SU-DHL-6 (cell line): Measurements from ENCODE around the gene CLVS2.

Source experiments
- H2AFZ ChIP-seq: fragments of 200-600 bp; sonication (generic); 2 replicates; pipeline ENCODE4 v1.6.1; 2014; ENCODE audit warnings: low read depth, mild to moderate bottlenecking, moderate library complexity, mixed read lengths, antibody characterized with exemption, low read length; ENCODE audit not compliant: severe bottlenecking
- H3F3A ChIP-seq: fragments of 200-600 bp; shearing (Covaris generic); 2 replicates; pipeline ENCODE4 v1.6.0; 2016; ENCODE audit warnings: antibody characterized with exemption, mild to moderate bottlenecking; ENCODE audit not compliant: insufficient read depth
- H3K27ac ChIP-seq: fragments of 200-600 bp; sonication (generic); 2 replicates; pipeline ENCODE4 v1.5.1; 2016; ENCODE audit warnings: low read depth, mild to moderate bottlenecking, low read length, moderate library complexity, mixed read lengths
- H3K27me3 ChIP-seq: fragments of 200-600 bp; sonication (generic), shearing (Covaris generic); 2 replicates; pipeline ENCODE4 v1.6.0; 2014; ENCODE audit warnings: mild to moderate bottlenecking, low read length
- H3K36me3 ChIP-seq: fragments of 200-600 bp; sonication (generic); 2 replicates; pipeline ENCODE4 v1.6.1; 2014; ENCODE audit warnings: mild to moderate bottlenecking, low read length, mixed read lengths
- H3K4me2 ChIP-seq: fragments of 300-600, 200-600 bp; shearing (Covaris generic), sonication (generic); 2 replicates; pipeline ENCODE4 v1.6.0; 2014; ENCODE audit warnings: low read length, low read depth, mild to moderate bottlenecking; ENCODE audit not compliant: poor library complexity, severe bottlenecking
- H3K4me3 ChIP-seq: fragments of 200-600 bp; sonication (generic); 2 replicates; pipeline ENCODE4 v1.5.1; 2014; ENCODE audit warnings: antibody characterized with exemption, low read length, mild to moderate bottlenecking, mixed read lengths; ENCODE audit not compliant: insufficient read depth, poor library complexity, severe bottlenecking
- H3K79me2 ChIP-seq: fragments of 200-600 bp; sonication (generic); 2 replicates; pipeline ENCODE4 v1.6.1; 2014; ENCODE audit warnings: mild to moderate bottlenecking, low read length, moderate library complexity; ENCODE audit not compliant: insufficient read depth
- H3K9ac ChIP-seq: fragments of 200-600 bp; sonication (generic); 2 replicates; pipeline ENCODE4 v1.7.0; 2014; ENCODE audit warnings: mild to moderate bottlenecking, low read length
- H3K9me2 ChIP-seq: fragments of 200-600 bp; sonication (generic); replicated peaks from 2 replicates; pipeline ENCODE4 v1.6.1; 2014; ENCODE audit warnings: low read length; ENCODE audit not compliant: insufficient read depth
- H3K9me3 ChIP-seq: fragments of 200-600 bp; sonication (generic); 2 replicates; pipeline ENCODE4 v1.6.1; 2014; ENCODE audit warnings: low read length, mixed read lengths; ENCODE audit not compliant: insufficient read depth
- H4K20me1 ChIP-seq: fragments of 200-600 bp; sonication (generic); 2 replicates; pipeline ENCODE4 v1.6.1; 2014; ENCODE audit warnings: low read depth, mild to moderate bottlenecking, antibody characterized with exemption, low read length, moderate library complexity, mixed read lengths
- CTCF ChIP-seq: fragments of 200-600 bp; sonication (generic); IDR thresholded peaks from one replicate; pipeline ENCODE4 v1.5.1; 2017; ENCODE audit warnings: antibody characterized with exemption, mild to moderate bottlenecking, low read length, moderate library complexity; ENCODE audit not compliant: insufficient read depth, poor library complexity, severe bottlenecking
- EZH2phosphoT487 ChIP-seq: fragments of 200-600 bp; sonication (generic), shearing (Covaris generic); conservative IDR thresholded peaks from 2 replicates; pipeline ENCODE4 v1.6.1; 2018; ENCODE audit warnings: mild to moderate bottlenecking, antibody characterized with exemption, low read length, moderate library complexity, mixed read lengths

CLVS2 gene

GRCh38 chr6:123044341-123044860, 48.4 kb downstream of the CLVS2 start:
- no peak overlapping the region for H3K4me3 ChIP-seq
- H3K36me3 ChIP-seq: no peaks in the 10 kb centered on the region
- TF ChIP-seq CTCF: no peak
- H4K20me1 ChIP-seq: no peaks in the 10 kb centered on the region
- H2AFZ ChIP-seq: no peak overlapping the region
- H3K4me2 ChIP-seq: no peak overlapping the region
- H3K9me2 ChIP-seq: no peaks in the 10 kb centered on the region
- no peaks in the 10 kb centered on the region for H3K27me3 ChIP-seq
- no peaks in the 10 kb centered on the region for H3F3A ChIP-seq
- no peaks in the 10 kb centered on the region for H3K9me3 ChIP-seq
- H3K27ac ChIP-seq: no peak overlapping the region
- H3K79me2 ChIP-seq: no peaks in the 10 kb centered on the region
- H3K9ac ChIP-seq: no peak overlapping the region

DNA sequence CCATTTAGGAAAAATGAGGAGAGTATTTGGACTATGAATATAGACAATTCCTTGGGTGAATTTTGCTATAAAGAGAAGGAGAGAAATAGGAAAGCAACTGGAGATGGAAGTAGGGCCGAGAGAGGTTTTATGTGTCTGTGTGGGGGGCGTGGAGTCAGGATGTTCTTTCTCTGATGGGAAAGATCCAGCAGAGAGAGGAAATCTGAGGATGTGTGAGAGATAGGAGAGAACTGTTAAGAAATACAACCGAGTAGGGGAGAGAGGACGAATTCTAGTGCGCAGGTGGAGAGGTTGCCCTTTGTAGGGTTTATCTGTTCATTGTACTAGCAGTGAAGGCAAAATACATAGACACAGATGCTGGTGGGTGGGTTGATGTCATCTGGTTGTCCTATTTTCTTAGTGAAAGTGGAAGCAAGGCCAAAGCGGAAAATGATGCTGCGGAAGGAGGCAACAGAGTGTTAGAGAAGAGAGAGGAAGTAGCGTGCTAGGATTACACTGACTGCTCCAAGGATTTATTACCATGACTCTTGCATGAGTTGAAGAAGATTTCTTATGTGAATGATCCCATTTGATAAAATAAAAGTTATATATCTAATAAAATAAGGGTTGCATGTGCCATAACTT, 57.7 kb downstream of the CLVS2 start:
- H3K9me2 ChIP-seq: no peaks in the 10 kb centered on the region
- H3K4me3 ChIP-seq: no peak overlapping the region
- H3K27ac ChIP-seq: no peak overlapping the region
- no peaks in the 10 kb centered on the region for H3K36me3 ChIP-seq
- no peak overlapping the region for H3K4me2 ChIP-seq
- TF ChIP-seq EZH2phosphoT487 (no peak), CTCF (no peak)
- no peaks in the 10 kb centered on the region for H4K20me1 ChIP-seq
- H3K9me3 ChIP-seq: no peaks in the 10 kb centered on the region
- no peak overlapping the region for H3K9ac ChIP-seq
- H2AFZ ChIP-seq: no peak overlapping the region
- H3F3A ChIP-seq: no peaks in the 10 kb centered on the region
- no peaks in the 10 kb centered on the region for H3K79me2 ChIP-seq
- no peaks in the 10 kb centered on the region for H3K27me3 ChIP-seq

DNA sequence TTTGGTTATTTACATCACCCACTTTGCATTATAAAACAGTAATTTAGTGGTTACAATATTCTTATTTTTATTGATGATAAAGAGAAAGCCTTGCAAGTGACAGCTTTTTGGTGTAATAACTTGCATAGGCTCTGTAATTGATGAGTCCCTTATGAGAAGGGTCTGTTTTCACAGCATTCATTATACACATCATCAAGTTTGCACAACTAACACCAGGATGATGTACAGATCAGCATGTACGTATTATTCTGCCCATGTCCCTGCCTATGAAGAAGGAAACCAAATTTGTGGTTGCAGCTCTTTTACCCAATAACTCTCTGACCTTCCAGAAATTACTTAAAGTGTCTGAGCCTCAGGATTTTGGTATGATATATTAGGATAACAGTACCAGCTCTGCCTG, 59.2 kb downstream of the CLVS2 start:
- Histone ChIP-seq H3K36me3 (no peaks in the 10 kb centered on the region), H3K27ac (no peak overlapping the region), H3K9ac (no peak overlapping the region), H3K27me3 (no peaks in the 10 kb centered on the region), H4K20me1 (no peaks in the 10 kb centered on the region), H3K4me2 (no peak overlapping the region), H3F3A (no peaks in the 10 kb centered on the region), H2AFZ (no peak overlapping the region), H3K9me3 (no peaks in the 10 kb centered on the region), H3K9me2 (no peaks in the 10 kb centered on the region), H3K4me3 (no peak overlapping the region), H3K79me2 (no peaks in the 10 kb centered on the region)
- TF ChIP-seq CTCF (no peak), EZH2phosphoT487 (no peak)
